ENCODE data around the gene COX7B2. TPM values are rescaled to one million over a fixed set of nuclear protein-coding genes. Genes with fewer than 3 reads are reported as not detected.

The COX7B2 gene
- total and polyA plus RNA-seq, 11 donors: not detected

GRCh38 chr4:46765465-46765864 is 143.6 kb downstream of the COX7B2 start:
- no peak for ATAC-seq
- Histone ChIP-seq H3K27ac (no peak overlapping the region), H3K4me3 (no peak overlapping the region), H3K4me1 (no peaks in the 10 kb centered on the region), H3K27me3 (no peaks in the 10 kb centered on the region), H3K9me3 (peaks cover 0 to 3% (median 0%) of the 10 kb centered on the region in 12 donors), H3K36me3 (no peaks in the 10 kb centered on the region)
- DNase-seq: no peak
- intact Hi-C loops (cut with DNase I): no loop called here
- TF ChIP-seq POLR2A (IDR thresholded peaks at IDR 0.05) (no peak), CTCF (IDR thresholded peaks at IDR 0.05) (no peak)
- WGBS, 4 donors: 79 to 86% (median 82%) methylated on average over 2 of the region's 2 CpGs

- DNase-seq (no peak), ATAC-seq (no peak)
- TF ChIP-seq POLR2A (IDR thresholded peaks at IDR 0.05): no peak
- H3K9me3 ChIP-seq: peaks cover 0 to 10% (median 0%) of the 10 kb centered on the region in 12 donors
- intact Hi-C loops (cut with DNase I): no loop called here
- no peaks in the 10 kb centered on the region for H3K36me3 ChIP-seq
- no peaks in the 10 kb centered on the region for H3K4me1 ChIP-seq
- H3K27me3 ChIP-seq: peaks cover 0 to 4% (median 0%) of the 10 kb centered on the region in 9 donors
- no peak overlapping the region for H3K4me3 ChIP-seq
- WGBS, 4 donors: 50 to 67% (median 63%) methylated on average over 3 of the region's 3 CpGs
- H3K27ac ChIP-seq: no peak overlapping the region
Observed at GRCh38 chr4:46730075-46730474, 179.0 kb downstream of the COX7B2 start.

- peaks cover 0 to 6% (median 0%) of the 10 kb centered on the region in 9 donors for H3K27me3 ChIP-seq
- H3K4me1 ChIP-seq: no peaks in the 10 kb centered on the region
- DNase-seq (no peak), ATAC-seq (no peak)
- H3K9me3 ChIP-seq: peaks cover 0 to 10% (median 0%) of the 10 kb centered on the region in 12 donors
- no peak for TF ChIP-seq CTCF (IDR thresholded peaks at IDR 0.05)
- TF ChIP-seq POLR2A (IDR thresholded peaks at IDR 0.05): no peak
- no peak overlapping the region for H3K27ac ChIP-seq
- H3K4me3 ChIP-seq: no peak overlapping the region
- intact Hi-C loops (cut with DNase I): no loop called here
- H3K36me3 ChIP-seq: no peaks in the 10 kb centered on the region
- WGBS, 4 donors: 24 to 38% (median 31%) methylated on average over 1 of the region's 1 CpG
Observed at GRCh38 chr4:46720055-46720454, 189.0 kb downstream of the COX7B2 start.

GRCh38 chr4:46717950-46718349 is 191.1 kb downstream of the COX7B2 start:
- no peak overlapping the region for H3K4me3 ChIP-seq
- no peaks in the 10 kb centered on the region for H3K27me3 ChIP-seq
- intact Hi-C loops (cut with DNase I): no loop called here
- 59 to 85% (median 70%) methylated on average over 1 of the region's 1 CpG for WGBS, 4 donors
- no peaks in the 10 kb centered on the region for H3K4me1 ChIP-seq
- DNase-seq (no peak), ATAC-seq (no peak)
- H3K9me3 ChIP-seq: peaks cover 0 to 10% (median 0%) of the 10 kb centered on the region in 12 donors
- H3K27ac ChIP-seq: no peak overlapping the region
- H3K36me3 ChIP-seq: no peaks in the 10 kb centered on the region
- no peak for TF ChIP-seq CTCF (IDR thresholded peaks at IDR 0.05)
- TF ChIP-seq POLR2A (IDR thresholded peaks at IDR 0.05): no peak

GRCh38 chr4:46715468-46715867 is 193.6 kb downstream of the COX7B2 start:
- H3K36me3 ChIP-seq: no peaks in the 10 kb centered on the region
- no peak overlapping the region for H3K27ac ChIP-seq
- ATAC-seq (no peak), DNase-seq (no peak)
- no peaks in the 10 kb centered on the region for H3K27me3 ChIP-seq
- 45 to 59% (median 51%) methylated on average over 3 of the region's 3 CpGs for WGBS, 4 donors
- no peaks in the 10 kb centered on the region for H3K4me1 ChIP-seq
- no peak overlapping the region for H3K4me3 ChIP-seq
- H3K9me3 ChIP-seq: no peaks in the 10 kb centered on the region
- TF ChIP-seq POLR2A (IDR thresholded peaks at IDR 0.05) (no peak), CTCF (IDR thresholded peaks at IDR 0.05) (no peak)
- intact Hi-C loops (cut with DNase I): no loop called here
